ENCODE data around the gene NDUFAF3.
A peak's percentile ranks its signal among the peaks of the same experiment; 100 is the strongest.

NDUFAF3 gene

DNA sequence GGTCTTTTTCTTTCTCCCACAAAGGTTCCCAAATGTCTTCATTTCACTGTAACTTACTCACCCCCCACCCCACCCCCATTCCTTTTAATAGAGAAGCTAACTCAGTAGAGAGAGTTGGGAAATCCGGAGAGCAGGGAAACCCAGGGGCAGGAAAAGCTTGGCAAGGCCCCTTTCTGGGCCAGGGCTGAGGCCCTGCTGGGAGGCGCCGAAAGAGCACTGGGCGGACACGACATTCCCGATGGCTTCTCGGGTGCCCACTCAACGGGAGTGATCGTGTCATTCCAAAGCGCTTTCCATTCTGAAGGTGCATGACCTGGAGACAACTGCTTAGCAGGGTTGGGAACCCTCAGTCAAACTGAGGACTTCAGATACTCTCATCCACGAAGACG, 2.0 kb upstream of the NDUFAF3 start:
- no peak for DNase-seq

DNA sequence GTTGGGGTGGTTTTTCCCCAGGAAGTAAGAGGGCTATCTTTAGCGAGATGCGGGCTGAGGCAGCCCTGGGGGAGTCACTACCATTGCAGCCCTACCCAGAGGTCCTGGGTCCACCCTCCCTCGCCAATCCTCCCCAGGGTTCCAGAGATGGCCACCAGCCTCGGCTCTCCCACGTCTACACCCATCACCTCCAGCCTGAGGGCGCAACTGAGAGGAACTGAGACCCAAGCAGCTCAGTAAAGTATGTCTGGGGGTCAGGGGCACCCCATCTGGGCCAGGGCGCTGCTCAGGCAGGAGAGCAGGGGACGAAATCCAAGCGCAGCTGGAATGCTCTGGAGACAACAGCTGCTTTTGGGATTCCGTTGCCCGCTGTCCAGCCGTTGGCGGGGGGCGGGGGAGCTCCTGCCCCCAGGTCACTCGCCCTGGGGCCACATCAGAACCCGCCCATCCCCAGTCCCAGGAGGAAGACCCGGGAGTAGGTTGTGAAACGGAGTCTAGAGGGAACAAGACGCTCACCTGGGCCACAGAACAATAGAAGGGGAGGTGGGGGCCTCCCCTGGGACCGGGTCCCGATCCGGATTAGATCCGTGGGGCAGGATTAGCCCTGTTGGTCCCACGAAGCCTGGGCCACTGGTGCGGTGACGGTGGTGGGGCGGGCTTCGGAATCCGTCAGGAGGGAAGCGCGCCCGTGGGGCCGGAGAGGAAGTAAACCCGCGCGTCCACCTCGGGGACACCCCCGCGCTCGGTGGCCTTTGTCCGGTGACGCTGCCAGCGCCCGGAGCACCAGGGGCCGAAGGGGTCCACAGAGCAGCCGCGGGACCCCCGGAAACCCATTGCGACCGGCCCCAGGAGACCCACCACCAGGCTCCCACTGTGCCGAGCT, 1.4 kb upstream of the NDUFAF3 start:
- DNase-seq = peak; percentile 42 to 54

GRCh38 chr3:49021213-49021812, 608 bp upstream of the NDUFAF3 start:
- DNase-seq = peak; percentile 99

DNA sequence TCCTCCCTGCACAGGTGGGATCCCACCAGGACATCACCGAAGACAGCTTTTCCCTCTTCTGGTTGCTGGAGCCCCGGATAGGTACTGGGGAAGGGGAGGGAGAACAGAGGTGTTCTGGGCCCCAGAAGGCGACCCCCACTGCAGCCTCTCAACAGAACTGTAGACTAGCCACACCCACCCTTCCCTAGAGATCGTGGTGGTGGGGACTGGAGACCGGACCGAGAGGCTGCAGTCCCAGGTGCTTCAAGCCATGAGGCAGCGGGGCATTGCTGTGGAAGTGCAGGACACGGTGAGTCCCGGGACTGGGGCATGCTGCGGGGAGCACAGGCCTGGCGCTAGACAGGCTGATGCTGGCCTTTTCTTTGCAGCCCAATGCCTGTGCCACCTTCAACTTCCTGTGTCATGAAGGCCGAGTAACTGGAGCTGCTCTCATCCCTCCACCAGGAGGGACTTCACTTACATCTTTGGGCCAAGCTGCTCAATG, 809 bp downstream of the NDUFAF3 start:
- no peak for DNase-seq

DNA sequence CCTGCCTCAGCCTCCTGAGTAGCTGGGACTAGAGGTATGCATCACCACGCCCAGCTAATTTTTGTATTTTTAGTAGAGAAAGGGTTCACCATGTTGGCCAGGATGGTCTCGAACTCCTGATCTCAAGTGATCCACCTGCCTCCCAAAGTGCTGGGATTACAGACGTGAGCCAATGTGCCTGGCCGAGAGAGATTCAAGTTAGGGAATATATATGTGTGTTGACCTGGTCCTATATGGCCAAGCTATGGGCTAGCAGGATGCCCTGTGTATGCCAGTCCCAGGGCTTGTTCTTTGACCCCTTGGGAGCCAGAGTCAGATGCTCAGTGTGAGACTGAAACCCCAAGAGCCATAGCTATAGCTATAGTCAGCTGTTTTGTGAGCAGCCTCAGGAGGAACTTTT, 1.9 kb downstream of the NDUFAF3 start:
- DNase-seq = no peak

GRCh38 chr3:49024449-49024848, 2.5 kb downstream of the NDUFAF3 start:
- no peak for DNase-seq

DNA sequence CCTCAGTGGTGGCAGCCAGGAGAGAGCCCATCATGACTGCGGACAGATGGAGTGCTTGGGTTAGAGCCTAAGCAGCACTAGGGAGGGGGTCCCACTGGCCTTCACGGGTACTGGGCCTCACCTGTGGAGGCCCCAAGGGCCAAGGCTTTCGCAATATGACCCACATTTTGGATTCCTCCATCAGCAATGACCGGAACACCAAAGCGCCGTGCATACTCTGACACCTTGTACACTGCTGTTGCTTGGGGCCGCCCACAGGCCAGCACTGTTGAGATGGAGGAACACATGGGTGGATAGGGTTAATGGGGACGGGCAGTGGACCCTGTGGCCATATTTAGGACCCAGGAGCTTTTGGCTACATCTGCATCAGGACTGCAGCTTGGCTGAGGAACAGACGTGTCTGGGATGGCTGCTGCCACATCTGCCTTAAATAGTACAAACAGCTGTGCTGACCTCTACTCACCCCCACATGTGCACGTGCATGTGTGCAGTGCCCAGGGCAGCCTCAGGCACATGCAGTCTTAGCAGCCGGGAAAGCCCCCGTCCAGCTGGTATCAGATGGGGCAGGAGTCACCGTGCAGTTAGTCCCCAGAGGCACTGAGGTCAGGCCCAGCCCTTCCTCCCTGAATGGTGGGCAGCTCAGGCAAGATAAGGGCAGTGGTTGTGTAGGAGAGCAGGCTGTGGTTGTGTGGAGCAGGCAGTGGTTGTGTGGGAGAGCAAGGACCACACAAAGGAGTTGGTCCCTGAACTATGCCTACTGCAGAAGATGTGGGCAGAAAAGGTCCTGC, 3.3 kb downstream of the NDUFAF3 start:
- peak in 1 of 2 donors; percentile 13 for DNase-seq

- no peak for DNase-seq
These were observed 4.0 kb downstream of the NDUFAF3 start for GRCh38 chr3:49025793-49026520.

DNA sequence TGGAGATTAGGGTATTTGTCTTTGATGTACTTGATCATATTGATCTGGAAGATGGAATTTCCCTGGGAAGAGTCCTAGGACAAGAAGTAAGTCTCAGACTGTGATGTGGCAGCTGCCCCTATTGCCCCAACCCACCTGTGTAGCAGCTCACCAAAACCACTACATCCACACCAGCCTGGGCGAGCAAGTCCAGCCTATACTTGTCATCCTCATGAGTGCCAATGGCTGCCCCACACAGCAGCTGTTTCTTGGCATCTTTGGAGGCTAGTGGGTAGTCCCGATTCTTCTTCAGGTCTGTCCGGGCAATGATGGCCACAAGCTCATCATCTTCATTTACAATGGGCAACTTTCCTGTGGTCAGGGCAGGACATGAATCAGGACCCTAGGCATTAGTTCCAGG, 4.6 kb downstream of the NDUFAF3 start:
- no peak for DNase-seq

DNA sequence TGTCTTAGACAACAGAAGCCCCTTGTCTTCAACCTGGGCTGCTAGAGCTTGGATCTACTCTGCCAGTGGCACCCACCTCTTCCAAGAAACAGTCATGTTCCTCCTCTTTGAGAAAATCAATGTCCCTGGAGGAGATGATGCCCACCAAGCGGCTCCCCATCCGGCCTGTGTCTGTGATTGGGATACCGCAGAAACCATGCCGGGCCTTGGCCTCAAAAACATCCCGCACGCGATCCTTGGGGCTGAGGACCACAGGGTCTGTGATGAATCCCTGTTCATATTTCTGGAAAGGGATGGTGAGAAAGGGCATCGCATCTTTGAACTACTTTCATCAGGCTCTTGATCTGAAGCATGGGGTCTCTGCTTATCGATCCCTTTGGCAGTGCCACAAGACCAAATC, 5.7 kb downstream of the NDUFAF3 start:
- DNase-seq = no peak

DNA sequence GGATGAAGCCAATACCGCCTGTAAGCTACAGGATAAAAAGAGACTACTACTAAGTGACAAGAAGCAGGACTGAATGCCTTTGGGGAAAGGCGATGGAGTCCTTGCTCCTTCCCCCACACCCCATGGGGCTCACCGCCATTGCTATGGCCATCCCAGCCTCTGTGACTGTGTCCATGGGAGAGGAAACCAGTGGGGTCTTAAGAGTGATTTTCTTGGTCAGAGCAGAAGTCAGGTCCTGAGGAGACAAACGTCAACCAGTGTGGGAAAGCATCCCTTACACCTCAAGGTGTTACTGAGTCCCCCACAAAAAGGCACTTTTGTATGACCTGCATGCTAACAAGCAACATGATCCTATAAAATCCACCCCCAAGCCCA, 6.4 kb downstream of the NDUFAF3 start:
- no peak for DNase-seq

DNA sequence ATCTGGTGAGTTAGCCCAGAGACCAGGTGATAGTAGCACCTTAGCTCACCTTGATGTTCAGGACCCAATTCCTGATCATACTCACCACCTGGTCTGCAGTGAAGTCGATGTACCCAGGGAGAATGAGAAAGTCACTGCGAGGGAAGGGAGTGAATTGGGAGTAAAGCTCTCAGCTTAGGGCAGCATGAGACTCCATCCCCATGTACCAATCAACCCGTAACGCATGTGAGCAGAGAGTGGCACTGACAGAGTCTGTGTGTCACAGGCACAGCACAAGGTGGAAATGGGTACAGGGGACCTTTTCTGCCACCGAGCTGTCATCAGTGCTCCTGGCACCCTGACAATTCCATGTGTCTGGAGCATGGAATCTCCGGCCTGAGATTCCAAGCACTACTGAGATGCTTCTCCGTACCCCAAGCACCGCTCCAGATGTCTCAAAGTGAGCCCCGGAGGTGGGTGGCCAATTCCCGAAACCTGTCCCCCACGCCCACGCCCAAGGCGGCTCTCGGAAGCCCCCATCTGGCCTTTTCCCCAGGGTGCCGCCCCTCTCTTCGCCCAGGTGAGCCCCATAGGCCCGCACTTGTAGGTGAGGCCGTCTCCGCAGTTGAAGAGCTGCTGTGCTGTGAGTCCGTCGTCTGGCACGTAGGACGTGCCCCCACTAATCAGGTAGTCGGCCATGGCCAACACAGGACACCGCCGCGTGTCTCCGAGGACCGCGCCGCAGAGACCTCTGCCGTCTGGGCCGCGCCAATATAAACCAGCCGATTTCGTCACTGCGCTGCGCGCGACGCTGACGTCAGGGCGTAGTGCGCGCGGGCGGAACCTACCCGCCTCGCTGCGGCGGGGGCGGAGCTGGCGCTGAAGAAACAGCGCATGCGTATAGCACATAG, 7.0 kb downstream of the NDUFAF3 start, which contains the start of gene IMPDH2:
IMPDH2 (minus strand) TSS at position 726 of the 890 bp plus-strand sequence; CDS start at position 678, 48 bp downstream.
- peak; percentile 96 for DNase-seq

DNA sequence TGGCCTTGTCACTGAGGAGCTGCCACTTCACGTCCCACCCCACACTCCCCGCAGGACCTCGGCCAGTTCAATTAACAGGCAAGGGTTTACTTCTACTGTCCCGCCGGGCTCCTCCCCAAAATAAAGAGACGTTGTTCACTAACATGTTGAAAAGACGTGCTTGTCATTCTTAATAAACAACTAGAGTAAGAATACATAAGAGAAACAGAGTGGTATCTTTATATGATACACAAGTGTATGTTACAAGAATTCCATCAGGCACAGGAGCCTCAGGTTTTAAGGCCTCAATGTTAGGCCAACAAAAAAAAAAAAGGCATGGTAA, 7.6 kb downstream of the NDUFAF3 start:
- no peak for DNase-seq

DNA sequence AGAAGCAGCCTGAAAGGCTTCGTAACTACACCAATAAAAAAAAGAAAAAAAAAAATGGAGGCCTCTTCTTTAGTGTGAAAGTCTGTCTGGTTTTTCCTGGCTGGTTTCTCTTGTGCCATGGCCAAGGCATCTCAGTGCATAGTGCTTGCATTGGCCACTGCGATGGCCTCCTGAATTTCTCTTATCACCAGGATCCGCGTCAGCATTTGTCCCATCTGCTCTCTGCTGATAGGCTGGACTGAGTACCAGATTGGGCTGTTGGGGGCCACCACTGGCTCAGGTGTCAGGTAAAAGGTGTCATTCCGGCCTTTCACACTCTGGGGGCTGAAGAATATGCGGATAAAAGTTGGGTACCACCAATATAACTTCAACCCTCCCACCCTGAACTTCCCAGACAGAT, 8.4 kb downstream of the NDUFAF3 start:
- DNase-seq = no peak

GRCh38 chr3:49032646-49033304, 10.9 kb downstream of the NDUFAF3 start:
- DNase-seq = no peak

GRCh38 chr3:49034650-49035049, 12.7 kb downstream of the NDUFAF3 start:
- DNase-seq = no peak

DNA sequence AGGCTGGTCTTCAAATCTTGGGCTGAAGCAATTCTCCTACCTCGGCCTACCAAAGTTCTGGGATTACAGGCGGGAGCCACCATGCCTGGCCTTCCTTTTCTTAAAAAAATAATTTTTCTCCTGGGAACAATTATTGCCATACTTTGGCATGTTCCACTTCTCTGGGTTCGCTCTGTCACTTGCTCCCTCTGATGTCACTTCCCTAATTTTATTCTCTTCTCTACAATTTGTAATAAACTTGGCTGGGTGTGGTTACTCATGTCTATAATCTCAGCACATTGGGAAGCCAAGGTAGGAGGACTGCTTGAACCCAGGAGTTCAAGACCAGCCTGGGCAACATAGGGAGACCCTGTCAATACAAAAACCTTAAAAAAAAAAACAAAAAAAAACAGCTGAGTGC, 13.4 kb downstream of the NDUFAF3 start:
- no peak for DNase-seq

DNA sequence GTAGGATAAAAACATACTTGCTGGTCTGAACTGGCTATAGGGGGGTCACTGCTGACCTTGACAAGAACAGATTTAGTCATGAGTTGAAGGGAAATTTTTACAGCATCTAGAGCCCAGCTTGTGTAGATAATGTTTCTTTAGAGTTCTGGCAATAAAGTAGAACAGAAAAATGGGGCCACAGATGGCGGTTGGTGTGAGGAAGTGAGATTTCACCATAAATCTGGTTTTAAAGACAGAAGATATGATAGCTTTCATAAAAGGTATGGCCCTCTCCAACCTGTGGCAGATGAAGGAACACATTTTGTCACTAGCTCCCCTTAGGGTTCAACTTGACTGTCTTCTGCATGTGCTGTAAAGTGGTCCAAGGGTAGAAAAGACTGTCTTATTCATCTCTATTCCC, 31.6 kb downstream of the NDUFAF3 start:
- DNase-seq = no peak

DNA sequence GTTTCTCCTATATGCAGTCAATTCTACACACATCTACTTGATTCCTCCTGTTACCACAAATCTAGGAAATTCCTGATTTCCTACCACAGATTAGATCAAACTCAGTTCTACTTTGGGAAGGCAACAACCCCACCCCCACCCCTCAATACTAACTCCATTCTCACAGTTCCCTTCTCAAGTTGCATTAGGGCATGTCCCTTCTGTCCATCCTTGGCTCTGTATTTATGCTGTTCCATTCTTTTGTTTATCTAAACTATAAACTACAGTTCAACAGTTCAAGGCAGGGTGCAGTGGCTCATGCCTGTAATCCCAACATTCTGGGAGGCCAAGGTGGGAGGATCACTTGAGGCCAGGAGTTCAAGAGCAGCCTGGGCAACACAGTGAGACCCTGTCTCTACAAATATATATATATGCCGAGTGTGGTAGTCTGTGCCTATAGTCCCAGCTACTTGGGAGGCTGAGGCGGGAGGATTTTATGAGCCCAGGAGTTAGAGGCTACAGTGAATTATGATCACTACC, 32.5 kb downstream of the NDUFAF3 start:
- DNase-seq = no peak

DNA sequence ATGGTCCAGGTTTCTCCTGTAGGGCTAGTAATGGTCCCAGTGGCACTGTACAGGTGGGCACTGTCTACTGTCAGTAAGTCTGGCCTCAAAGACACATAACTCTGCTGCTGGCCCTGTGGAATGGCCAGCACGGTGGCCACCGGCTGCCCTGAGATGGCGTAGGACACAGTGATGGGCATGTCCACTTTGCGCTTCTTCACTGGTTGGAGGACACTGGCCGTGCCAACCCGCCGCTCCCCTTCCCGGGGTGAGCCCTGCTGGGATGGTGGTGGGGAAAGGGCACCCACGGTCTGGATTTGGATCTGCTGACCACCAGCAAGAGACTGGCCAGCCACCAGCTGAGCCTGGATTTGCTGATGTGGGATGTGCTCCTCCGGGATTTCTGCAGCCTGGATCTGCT, 35.3 kb downstream of the NDUFAF3 start:
- DNase-seq = no peak

DNA sequence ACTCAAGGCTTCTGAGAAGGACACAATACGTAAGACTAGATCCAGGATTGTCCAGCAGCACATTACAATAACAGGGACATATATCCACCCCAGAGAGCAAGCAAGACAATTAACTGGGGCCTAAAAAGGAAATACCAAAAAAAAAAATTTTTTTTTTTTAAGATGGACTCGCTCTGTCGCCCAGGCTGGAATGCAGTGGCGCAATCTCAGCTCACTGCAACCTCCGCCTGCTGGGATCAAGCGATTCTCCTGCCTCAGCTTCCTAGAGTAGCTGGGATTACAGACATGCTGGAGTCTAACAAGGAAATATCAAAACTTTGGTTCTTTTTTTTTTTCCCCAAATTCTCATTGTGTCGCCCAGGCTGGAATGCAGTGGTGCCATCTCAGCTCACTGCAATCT, 36.1 kb downstream of the NDUFAF3 start:
- no peak for DNase-seq
